ENCODE measurements around the gene MTG1.
"Not testable (repeated sequence)": the region's sequence is repeated elsewhere in the genome, so short reads cannot be mapped to it uniquely, and the experiment has no call there.

Gene MTG1

DNA sequence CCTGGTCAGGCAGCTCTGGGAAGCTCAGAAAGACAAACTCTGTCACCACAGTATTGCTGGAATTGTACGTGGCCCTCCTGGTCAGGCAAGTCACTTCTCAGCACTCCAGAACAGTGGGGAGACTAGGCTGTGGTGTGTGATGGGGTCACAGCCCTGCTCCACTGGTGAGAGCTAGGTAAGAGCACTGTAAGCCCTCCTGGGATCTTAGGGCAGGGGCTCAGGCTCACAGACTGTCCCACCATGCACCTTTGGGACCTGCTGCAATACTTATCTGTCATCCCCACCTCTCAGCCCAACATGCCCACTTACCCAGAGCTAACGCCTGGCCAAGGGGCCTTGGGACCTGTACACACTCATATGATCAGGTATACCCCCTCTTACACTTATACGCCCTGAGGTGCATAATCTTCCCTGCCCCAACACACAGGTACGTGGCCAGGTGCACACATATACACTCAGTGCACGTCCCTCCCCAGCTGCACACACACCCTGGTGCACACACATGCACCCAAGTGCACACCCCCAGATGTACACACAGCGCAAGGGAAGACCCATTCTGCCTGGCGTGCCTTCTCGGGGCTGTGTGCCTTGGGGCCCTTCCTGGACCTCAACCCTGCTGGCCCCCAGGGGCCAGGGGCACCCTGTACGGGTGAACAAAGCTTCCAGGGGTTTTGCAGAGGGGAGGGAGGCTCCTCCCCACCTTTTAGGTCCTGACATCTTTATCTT is 38.1 kb downstream of the MTG1 start:
- not testable (repeated sequence) for DNase-seq

DNA sequence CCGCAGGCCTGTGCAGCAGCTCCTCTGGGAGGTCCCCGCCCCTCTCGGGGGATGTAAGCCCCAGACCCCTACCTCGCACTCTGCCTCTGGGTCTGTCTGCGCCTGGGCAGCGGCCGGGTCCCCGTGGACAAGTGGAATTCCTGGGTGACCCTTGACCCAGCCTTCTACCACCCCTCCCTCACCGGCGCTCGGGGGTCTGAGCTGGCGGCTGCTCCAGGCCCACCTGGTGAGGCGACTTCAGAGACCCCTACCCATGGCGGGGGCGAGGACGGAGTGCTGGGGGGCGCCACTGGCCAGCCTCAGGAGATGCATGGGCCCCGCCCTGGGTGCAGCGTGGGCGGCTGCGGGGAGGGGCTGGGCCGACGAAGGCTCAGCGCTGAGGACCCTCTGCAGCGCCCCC is 38.8 kb downstream of the MTG1 start:
- not testable (repeated sequence) for DNase-seq

DNA sequence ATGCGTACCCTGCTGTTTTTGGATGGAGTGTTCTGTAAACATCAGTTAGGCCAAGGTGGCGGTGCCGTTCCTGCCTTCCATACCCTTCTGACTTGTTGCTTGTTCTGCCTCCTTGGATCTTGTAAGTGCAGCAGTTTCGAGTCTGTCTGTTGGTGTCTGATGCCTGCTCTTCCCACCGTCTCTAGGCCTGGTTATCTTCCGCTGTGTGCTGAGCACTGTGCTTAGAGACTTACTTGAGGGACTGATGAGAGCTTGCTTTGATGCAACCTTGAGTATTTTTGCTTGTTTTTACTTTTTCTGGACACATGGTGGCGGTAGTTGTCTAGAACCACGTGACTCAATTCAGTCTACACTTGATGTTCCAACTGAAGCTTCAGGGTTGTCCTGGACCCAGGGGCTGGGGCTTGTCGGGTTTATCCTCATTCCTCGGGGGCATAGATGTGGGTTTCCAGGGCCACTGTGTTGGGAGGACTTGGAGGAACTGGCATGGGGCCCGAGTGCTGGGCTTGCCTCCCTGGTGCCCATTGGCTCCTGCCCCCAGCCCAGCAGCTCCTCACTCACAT is 44.8 kb downstream of the MTG1 start:
- DNase-seq = peak; percentile 81

DNA sequence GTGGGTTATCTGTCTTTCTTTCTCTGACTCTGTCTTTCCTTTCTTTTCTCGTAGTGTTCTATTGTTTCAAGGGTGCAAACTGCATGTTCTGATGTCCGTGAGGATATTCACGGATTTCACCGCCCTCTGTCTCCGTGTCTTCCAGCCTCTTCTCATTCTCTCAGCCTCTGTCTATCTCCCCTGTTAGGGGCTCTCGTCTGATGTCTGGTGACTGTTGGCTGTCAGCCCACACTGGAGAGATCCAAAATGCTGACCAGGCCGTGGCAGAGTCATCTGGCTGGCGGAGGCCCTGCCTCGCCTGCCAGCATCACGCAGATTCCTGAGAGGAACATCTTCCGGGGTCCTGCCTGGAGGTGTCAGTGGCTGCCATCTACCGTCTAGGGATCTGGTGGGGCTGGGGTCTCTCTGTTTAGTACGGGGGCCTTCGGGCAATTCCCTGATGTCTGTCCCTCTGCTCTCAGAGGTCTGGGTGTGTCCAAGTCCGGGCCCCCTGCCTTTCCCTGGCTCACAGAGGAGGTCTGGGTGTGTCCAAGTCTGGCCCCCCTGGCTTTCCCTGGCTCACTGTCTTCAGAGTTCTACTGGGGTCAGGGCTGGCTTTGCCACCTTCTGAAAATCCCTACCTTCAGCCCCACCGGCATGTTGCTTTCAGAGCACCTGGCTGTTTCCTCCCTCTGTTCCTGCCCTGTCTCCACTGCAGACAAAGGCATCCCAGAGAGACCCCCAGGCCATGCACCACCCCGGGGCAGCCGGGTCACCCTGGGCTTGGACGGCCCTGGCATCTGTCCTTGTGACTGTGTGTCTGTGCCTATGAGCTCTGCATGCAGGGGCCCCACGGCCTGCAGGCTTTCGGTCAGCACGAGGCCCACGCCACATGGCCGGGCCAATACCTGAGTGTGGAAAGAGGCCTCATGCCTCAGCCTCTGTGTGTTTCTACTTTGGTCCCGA is 45.8 kb downstream of the MTG1 start:
- DNase-seq = no peak

DNA sequence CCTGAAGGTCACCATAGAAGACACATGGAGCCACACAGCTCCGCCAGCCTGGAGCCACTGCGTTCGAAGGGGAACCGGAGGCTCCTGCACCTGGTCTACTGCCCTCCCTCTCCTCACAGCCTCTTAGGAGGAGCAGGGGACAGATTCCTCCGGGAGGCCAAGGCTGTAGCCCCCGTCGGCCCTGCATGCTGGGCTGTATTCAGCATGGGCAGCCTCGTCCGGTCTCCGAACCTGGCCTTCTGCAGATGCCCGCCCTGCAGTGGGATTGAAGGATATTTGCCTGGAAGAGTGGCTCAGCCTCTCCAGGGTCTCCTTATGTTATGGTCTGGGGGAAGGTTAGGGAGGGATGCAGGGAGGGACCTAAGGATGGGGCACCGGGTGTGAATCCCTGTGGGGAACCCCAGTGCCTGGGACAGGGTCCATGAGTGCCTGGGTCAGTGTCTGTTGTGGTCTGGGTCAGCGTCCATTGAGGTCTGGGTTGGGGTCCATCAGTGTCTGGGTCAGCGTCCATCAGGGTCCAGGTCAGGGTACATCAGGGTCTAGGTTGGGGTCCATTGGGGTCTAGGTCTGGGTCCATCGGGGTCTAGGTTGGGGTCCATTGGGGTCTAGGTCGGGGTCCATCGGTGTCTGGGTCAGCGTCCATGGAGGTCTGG is 46.8 kb downstream of the MTG1 start:
- DNase-seq = no peak

DNA sequence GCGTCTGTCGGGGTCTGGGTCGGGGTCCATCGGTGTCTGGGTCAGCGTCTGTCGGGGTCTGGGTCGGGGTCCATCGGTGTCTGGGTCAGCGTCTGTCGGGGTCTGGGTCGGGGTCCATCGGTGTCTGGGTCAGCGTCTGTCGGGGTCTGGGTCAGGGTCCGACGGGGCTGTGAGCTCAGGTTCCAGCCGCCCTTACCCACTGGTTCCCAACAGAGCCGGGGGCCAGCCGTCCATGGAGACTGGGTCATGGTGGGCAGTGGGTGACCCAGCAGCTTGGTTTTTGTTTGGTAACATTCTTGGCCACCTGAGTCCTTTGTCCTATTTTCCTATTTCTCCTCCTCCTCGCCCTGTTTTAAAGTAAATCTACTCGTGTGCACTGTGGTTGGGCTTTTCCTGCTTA is 47.4 kb downstream of the MTG1 start:
- DNase-seq = not testable (repeated sequence)

DNA sequence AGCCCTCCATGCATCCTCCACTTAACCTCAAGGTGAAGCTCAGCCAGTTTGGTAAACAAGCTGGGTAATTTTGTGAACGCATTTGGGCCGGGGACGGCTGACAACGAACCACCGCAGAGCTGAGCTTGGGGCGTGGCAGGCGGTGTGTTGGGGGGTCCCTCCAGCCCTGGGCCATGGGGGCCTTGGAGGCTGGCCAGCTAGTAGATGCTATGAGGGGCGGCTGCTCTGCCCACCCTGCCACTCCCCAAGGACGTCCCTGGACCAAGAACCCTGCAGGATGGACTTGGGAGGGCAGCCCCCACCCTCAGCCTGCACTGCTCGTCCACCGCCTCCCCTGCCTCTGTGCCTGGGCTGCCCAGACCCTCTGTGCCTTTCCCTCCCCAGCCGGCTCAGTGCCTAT is 47.8 kb downstream of the MTG1 start:
- DNase-seq = no peak

DNA sequence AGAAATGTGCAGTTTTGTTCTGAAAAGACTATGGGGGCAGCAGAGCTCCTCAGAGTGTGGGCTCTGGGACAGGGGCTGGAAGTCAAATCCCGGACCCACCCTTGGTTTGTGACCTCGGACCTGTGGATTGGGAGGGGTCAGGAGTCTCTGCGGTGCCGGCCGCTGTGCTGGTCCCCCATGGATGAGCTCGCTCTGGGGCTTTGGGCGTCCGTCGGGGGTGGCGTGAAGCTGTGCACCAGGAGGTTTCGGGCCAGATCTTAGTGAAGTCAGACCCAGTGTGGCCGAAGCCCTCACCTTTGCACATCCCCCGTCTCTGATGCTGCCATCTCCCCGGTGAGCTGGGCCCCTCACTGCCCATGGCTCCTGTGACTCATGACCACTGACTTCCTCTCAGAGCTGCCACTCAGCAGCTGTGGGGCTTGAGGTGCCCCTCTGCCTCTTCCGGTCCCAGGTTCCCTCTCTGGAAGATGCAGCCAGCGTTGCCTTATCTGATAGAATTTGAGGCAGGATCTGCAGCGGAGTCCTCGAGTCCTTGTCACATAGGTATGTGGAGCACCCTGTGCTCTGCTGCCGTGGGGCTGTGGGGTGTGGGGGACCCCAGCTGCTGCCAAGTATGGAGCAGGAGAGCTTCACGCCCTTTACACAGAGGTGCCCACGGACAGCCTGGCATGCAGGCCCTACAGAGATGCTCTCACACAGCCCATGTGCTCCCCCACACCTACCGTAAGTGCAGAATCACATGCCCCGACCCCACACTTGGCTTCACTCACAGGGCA is 48.4 kb downstream of the MTG1 start:
- no peak for DNase-seq

DNA sequence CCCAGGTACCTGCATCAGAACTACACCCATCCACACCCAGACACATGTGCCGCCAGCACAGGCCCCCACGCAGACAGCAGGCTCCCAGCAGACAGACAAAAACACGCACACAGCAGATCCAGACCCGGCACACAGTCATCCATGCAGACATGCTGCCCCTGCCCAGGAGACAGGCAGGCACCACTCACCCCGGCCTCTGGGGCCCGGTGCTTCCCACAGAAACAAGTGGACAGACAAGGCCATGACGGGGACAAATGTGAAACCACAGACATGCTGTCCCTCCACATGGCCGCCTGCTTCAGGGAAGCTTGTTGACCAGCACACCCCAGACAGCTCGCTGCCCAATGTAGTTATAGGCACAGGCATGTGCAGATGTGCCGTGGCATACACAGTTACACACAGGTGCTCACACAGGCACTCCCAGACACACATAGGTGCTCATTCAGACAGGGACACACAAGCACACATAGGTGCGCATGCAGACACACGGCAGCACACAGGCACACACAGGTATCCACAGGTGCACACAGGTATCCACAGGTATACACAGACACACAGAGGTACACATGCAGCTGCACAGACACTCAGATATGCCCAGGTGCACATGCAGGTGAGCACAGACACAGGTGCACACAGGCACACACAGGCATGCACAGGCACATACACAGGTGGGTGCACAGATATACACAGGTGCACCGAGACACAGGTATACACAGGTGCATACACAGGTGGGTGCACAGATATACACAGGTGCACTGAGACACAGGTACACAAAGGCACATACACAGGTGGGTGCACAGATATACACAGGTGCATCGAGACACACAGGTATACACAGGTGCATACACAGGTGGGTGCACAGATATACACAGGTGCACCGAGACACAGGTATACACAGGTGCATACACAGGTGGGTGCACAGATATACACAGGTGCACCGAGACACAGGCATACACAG is 49.3 kb downstream of the MTG1 start:
- DNase-seq = no peak

DNA sequence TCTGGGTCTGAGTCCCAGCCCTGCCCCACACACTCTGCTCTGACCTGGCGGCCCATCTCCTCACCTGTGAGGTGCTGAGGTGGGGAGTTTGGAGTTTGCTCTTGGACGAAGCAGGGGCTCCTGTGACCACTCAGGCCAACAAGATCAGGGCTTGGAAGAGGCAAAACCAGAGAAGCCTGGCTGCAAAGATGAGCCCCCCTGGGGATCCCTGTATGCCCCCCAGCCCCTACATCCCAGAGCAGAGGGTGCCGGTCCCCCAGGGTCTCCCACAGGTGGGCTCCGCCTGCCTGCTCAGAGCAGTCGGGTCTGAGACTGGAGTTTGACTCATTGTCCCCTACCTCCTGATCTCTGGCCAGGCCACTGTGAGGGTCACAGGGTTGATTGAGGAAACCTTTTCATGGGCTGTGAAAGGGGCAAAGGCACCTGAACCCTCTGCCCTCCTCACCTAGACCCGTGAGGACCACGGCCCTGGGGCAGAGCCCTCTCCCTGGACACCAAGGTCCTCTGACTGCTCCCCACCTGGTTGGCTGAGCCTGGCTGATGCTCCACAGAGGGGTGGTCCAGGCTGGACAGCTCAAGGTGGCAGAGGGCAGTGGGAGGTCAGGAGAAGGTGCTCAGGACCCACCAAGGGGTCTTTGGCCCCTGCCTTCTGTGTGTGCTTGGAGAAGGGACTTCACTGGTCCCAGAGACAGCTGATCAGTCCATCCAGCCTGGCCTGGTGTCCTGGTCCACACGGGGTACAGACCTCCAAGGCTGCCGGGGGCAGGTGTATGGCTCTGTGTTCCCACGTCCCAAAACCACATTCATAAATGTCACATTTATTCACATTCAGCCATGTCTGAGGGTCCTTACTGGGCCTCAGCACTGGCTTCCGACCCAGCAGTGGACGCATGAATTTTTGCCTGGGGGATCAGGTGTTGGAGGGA is 50.6 kb downstream of the MTG1 start:
- DNase-seq = no peak

DNA sequence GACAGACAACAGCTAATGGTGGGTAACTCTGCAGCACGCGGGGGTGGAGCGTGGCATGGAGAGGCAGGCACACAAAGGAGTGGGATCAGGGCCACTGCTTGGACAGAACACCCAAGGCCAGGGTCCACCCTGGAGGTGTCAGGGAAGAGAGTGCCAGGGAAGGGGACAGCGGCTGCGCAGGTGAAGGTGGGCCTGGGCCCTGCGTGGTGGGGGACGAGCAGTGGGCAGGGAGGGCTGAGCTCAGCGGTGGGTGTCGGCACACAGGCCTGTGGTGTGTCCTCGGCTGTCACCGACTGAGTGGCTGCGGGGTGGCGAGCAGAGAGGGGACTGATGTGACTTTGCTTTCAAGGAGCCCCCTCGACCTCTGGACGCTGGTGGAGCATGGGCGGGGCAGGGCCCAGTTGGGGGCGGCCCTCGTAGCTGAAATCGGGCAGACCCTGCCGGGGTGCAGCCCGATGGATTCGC is 51.3 kb downstream of the MTG1 start:
- DNase-seq = no peak

DNA sequence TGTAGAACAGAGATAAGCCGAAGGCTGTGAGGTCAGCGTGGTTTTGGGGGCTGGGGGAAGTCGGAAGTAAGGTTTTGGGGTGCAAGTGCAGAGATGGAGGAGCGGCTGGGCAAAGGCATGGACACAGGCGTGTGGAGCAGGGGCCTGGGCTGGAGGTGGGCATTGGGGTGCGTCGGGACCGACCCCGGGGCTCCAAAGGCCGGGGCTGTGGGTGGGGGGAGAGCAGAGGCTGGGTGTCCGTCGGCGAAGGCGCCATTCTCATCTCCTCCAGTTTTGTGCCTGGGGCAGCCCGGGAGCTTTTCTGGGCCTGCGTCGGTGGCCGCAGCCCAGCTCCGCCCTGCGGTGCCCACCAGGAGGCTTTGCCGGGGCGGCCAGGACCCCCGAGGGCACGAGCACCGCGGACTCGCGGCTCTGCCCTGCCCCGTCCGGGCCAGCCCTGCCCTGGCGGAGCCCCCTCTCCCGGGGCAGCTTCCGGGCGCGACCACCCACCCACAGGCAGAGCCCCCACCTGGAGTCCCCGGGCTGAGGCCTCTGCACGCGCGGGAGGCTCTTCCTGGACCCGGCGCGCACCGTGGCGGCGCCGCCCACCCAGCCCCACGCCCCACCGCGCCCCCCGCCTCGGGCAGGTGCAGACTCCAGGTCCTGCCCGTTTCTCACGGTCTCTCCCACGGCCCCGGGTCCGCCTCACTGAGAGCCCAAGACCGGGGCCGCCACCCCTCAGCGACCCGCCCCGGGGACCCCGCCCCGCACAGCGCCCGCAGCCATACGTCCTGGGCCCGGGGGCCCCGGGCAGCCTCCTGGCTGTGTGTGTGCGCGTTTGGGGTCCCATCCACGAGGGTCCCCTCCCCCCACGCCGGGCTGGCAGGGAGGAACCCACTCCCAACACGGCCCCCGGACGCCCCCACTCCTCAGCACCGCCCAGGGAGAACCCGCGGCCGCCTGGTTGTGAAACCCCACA is 52.1 kb downstream of the MTG1 start:
- no peak for DNase-seq

DNA sequence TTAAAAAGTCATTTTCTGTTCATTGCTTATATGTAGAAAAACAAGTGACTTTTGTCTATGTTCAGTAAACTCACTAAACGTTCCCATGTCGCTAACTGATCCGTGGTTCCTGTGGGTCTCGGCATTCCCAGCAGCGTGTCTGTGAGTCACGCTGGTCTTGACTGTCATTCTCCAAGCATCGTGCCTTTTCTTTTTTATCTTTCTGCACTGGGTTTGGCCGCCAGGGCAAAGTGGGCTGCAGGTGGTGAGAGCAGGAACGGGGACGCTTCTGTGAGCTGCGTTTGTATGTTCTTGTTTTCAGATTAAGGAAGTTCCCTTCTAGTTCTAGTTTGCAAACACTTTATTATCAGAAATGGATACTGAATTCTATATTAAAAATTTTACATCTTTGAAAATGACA is 53.0 kb downstream of the MTG1 start:
- DNase-seq = no peak

DNA sequence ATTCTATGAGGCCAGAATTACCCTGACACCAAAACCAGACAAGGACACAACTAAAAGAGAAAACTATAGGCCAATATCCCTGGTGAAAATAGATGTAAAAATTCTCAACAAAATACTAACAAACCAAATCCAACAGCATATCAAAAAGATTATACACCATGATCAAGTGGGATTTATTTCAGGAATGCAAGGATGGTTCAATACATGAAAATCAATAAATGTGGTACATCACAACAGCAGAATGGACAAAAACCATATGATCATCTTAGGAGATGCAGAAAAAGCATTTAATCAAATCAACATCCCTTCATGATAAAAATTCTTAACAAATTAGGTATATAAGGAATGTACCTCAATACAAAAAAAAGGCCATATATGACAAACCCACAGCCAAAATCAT is 54.2 kb downstream of the MTG1 start:
- DNase-seq = no peak

DNA sequence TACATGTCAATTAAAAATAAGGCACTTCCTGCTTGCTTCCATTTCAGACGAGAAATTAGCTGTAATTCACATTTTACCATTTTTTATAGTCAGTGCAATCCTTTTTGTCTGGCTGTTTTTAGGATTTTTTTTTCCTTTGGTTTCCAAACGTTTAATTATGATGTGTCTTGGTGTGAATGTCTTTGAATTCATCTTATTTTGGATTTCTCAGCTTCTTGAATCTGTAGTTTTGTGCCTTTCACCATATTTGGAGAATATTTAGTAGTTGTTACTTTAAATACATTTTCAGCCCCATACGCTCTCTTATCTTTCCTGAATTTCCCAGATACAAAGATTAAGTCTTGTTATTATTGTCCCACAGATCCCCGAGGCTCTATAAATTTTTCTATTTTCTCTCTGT is 57.4 kb downstream of the MTG1 start:
- no peak for DNase-seq

DNA sequence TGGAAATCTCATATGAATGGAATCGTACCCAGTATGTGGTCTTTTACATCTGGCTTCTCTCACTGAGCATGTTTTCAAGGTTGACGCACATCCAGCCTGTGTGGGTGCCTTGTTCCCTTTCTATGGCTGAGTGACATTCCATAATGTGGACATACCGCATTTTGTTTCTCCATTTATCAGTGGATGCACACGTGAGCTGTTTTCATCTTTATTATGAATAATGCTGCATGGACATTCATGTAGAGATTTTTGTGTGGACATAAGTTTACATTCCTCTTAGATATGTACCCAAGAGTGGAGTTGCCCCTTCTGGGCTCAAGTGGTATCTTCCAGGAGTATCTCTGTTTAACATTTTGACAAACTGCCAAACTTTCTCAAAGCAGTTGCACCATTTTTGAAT is 58.5 kb downstream of the MTG1 start:
- no peak for DNase-seq

DNA sequence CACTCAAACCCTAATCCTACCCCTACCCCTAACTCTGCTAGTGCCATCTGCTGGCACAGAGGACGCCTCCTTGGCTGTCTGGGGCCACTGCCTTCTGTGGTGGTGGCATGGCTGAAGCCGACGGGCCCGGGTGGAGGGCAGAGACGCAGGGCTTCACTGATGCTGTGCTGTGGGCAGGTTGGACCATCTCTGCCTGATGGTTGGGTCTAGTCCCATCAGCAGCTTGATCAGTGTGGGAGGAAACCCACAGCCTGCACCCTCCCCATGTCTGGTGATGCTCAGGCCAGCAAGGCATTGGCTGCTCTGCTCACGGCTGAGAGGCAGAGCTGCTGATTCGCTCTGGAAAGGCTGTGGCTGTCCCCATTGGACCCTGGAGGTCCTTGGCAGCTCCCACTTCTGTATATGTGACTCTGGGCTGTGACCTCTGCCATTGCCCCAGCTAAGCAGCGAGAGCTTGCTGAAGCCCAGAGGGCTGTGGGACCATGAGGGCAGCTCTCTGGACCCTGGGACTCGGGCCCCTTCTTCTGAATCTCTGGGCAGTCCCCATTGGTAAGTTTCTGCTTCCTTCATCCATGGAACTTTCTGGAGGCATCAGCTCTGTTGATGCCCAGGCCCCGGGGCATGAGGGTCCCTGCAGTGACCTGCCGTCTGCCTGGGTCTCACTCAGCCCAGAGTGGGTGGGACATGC is 59.7 kb downstream of the MTG1 start, which contains the start of gene SCART1:
Gene SCART1, plus strand, starts transcription at position 430 of the 688 bp plus-strand sequence. Its CDS starts 53 bp downstream, at position 483.
- DNase-seq = no peak

All from OCI-M1 (cell line).